Astrocyte of the spinal cord (primary cell): Measurements from ENCODE around the gene GORASP1.

Experiments used
- DNase-seq: peaks from one replicate; pipeline ENCODE4 v3.0.0; 2011; ENCODE audit warnings: low read depth, low spot score
- H3K4me3 ChIP-seq: 2 replicates; pipeline ENCODE4 v1.5.1; 2011; ENCODE audit warnings: low read depth, mild to moderate bottlenecking, low read length, moderate library complexity
- in situ Hi-C: cut with HindIII; loops from 2 replicates; pipeline ENCODE4 v1.10.0; 2017; ENCODE audit warnings: low sequenced_read_pairs
- TF ChIP-seq, protein P1 (sequence below): IDR thresholded peaks from 2 replicates; pipeline ENCODE4 v1.5.1; 2012; ENCODE audit warnings: low read depth, mild to moderate bottlenecking, low read length, inconsistent platforms

Gene GORASP1

GRCh38 chr3:39150148-39150802 is 42.8 kb upstream of the GORASP1 start:
- in situ Hi-C loops: no loop called here
- peak overlapping the region; percentile 30 for H3K4me3 ChIP-seq
- TF ChIP-seq, protein P1, sequence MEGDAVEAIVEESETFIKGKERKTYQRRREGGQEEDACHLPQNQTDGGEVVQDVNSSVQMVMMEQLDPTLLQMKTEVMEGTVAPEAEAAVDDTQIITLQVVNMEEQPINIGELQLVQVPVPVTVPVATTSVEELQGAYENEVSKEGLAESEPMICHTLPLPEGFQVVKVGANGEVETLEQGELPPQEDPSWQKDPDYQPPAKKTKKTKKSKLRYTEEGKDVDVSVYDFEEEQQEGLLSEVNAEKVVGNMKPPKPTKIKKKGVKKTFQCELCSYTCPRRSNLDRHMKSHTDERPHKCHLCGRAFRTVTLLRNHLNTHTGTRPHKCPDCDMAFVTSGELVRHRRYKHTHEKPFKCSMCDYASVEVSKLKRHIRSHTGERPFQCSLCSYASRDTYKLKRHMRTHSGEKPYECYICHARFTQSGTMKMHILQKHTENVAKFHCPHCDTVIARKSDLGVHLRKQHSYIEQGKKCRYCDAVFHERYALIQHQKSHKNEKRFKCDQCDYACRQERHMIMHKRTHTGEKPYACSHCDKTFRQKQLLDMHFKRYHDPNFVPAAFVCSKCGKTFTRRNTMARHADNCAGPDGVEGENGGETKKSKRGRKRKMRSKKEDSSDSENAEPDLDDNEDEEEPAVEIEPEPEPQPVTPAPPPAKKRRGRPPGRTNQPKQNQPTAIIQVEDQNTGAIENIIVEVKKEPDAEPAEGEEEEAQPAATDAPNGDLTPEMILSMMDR: peak; percentile 20
- no peak for DNase-seq

DNA sequence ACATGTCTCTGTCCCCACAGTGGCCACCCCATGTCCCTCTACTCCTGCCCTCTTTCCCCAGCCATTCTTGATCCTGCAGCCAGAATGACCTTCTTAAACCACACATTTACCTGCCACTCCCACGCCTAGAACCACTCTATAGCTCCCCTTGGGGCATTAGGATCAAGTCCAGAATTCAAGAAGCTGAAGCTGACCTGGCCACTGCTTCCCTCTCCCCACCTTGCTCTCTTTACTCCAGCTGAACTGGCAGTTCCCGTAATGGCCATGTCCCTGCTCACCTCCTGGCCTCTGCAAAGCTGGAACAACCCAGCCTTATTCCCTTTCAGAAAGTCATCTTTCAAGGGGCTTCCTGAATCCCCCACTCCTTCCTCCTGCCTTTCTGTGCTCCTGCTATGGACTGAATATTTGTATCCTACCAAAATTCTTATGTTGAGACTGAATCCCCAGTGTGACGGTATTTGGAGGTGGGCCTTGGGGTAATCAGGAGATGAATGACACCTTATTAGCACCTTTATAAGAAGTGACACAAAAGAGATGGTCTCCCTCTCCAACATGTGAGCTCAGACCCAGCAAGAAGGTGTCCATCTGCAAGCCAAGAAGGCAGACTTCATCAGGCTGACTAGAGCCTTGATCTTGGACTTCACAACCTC is 42.2 kb upstream of the GORASP1 start:
- no peak overlapping the region for H3K4me3 ChIP-seq
- no peak for DNase-seq
- in situ Hi-C loops: no loop called here
- TF ChIP-seq, protein P1: no peak

DNA sequence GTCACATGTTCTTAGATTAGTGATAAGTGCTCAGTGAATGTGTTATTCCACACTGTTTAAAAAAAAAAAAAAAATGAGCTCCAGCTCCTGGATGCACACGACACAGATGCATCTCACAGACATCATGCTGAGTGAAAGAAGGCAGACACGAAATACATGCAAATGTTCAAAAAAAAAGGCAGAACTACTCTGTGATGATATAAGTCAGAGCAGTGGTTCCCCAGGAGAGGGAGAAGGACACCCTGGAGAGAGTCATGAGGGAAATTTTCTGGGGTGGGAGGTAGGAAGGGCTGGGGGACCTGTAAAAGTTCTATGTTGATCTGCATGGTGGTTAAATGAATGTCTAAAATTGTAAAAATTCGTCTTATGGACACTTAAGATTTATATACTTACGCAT is 41.6 kb upstream of the GORASP1 start:
- DNase-seq: no peak
- in situ Hi-C loops: no loop called here
- TF ChIP-seq, protein P1: no peak
- no peak overlapping the region for H3K4me3 ChIP-seq

DNA sequence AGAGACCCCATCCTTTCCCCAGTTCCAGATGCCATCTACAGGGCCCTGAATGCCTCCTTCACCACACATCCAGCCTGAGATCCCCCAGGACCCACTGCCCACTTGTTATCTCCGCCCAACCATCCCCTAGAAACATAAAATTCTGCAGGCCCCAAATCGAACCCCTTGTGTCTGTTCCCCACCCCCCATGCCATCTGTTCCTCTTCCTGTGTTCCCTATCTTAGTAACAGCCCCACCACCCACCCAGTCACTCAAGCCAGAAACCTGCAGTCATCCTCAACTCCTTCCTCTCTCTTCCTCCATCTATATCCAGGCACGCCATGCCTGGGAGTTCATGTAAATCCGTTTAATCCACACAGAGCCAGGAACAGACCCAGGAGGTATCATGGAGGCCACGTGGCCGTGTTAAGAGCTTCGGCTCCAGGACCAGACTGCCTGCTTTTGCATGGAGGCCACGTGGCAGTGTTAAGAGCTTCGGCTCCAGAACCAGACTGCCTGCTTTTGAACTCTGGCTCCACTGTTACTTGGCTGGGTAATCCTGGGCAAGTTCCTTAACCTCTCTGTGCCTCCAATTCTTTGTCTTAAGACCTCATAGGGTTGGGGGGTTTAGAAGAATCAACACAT is 41.1 kb upstream of the GORASP1 start:
- no peak overlapping the region for H3K4me3 ChIP-seq
- in situ Hi-C loops: no loop called here
- no peak for DNase-seq
- TF ChIP-seq, protein P1: no peak

DNA sequence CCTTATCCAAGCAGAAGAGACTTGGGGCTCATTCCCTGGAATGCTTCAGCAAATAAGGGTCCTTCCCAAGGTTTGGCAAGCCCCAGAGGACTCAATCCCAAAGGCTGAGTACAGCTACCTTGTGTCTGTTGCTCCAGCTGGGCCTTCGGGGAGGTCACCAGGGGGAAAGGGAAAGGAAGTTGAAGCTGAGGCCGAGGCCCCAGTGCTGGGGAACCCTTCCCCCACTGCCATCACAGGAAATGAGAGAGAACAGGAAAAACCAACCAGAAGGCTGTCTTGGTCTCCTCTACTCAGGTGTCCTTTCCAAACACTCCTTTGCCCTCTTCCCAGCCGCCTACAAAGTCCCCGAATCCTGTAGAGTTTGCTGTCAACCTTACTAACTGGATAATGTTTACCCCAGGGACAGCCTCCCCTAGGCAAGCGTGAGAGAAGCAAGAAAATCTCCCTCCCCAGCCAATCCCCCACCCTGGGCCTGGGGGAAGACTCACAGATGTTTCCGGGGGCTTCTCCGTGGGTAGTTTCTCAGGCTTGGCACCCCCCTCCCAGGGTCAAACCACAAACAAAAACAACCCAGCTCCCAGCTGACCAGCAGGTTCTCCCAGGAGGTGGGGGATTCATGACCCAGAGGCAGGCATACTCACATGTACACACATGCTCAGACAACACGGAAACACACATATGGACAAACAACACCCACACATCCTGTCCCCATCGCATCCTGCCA is 40.4 kb upstream of the GORASP1 start:
- DNase-seq: peak; percentile 74
- TF ChIP-seq, protein P1: no peak
- in situ Hi-C loops: no loop called here
- no peak overlapping the region for H3K4me3 ChIP-seq
